Osteoblast (primary cell): Measurements from ENCODE around the gene CLDN5. TPM values are rescaled to one million over a fixed set of nuclear protein-coding genes. Genes with fewer than 3 reads are reported as not detected.

ENCODE experiments used
- DNase-seq: peaks from one replicate; pipeline ENCODE4 v3.0.0; 2011; ENCODE audit warnings: low spot score, mixed read lengths; ENCODE audit not compliant: insufficient read length; ENCODE audit errors: missing footprints
- H2AFZ ChIP-seq: 2 replicates; pipeline ENCODE4 v1.6.0; 2011; ENCODE audit warnings: mild to moderate bottlenecking, low read length
- H3K27ac ChIP-seq: 2 replicates; pipeline ENCODE4 v1.5.1; 2011; ENCODE audit warnings: mild to moderate bottlenecking, low read depth, low read length, moderate library complexity
- H3K27me3 ChIP-seq: 2 replicates; pipeline ENCODE4 v1.6.0; 2012; ENCODE audit warnings: mild to moderate bottlenecking, control low read depth, inconsistent platforms, low read length, moderate library complexity; ENCODE audit not compliant: insufficient read depth
- H3K36me3 ChIP-seq: 2 replicates; pipeline ENCODE4 v1.5.1; 2011; ENCODE audit warnings: mild to moderate bottlenecking, low read length, control low read depth, moderate library complexity; ENCODE audit not compliant: insufficient read depth
- H3K4me1 ChIP-seq: 2 replicates; pipeline ENCODE4 v1.5.1; 2011; ENCODE audit warnings: mild to moderate bottlenecking, low read length, control low read depth, moderate library complexity; ENCODE audit not compliant: insufficient read depth
- H3K4me2 ChIP-seq: 2 replicates; pipeline ENCODE4 v1.6.0; 2011; ENCODE audit warnings: mild to moderate bottlenecking, low read length; ENCODE audit not compliant: insufficient read depth
- H3K4me3 ChIP-seq: fragments of 200-600 bp; sonication (generic); 3 replicates; pipeline ENCODE4 v1.5.1; 2012; ENCODE audit warnings: mild to moderate bottlenecking, low read length, inconsistent platforms; ENCODE audit not compliant: insufficient read depth
- H3K79me2 ChIP-seq: 2 replicates; pipeline ENCODE4 v1.6.0; 2012; ENCODE audit warnings: mild to moderate bottlenecking, low read length, control low read depth, inconsistent platforms; ENCODE audit not compliant: insufficient read depth
- H3K9me3 ChIP-seq: 2 replicates; pipeline ENCODE4 v1.5.1; 2011; ENCODE audit warnings: low read depth, low read length, control low read depth
- H4K20me1 ChIP-seq: 2 replicates; pipeline ENCODE4 v1.6.0; 2012; ENCODE audit warnings: mild to moderate bottlenecking, low read length, control low read depth; ENCODE audit not compliant: insufficient read depth
- total RNA-seq: library from RNA; depleted of rRNA; stranded (reverse); fragments of >200 nt; gene quantifications from 2 replicates; pipeline ENCODE4 v1.2.3, GENCODE V29; 2012
- TF ChIP-seq, protein P1 (sequence below): IDR thresholded peaks from 2 replicates; pipeline ENCODE4 v1.5.1; 2011; ENCODE audit warnings: mild to moderate bottlenecking, low read depth, low read length, moderate library complexity; ENCODE audit errors: extremely low read depth

CLDN5 gene
- total RNA-seq, 1 donor: not detected

DNA sequence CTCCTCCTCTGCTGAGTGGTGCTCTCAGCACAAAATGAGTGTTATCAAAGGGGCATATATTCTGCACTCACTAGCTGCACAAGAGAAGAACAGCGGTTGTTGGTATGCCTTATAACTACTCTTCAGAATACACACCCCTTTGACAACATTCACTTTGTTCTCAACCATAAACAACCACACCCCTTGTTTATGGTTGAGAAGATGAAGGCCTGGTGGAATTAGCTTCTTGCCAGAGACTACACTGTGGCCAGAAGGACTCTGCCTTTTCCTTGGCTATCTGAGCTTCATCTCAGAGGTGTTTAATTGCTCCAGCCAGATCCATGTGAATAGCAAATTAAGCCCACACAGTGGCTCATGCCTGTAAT is 45.0 kb upstream of the CLDN5 start:
- no peak for DNase-seq
- no peaks in the 10 kb centered on the region for H3K36me3 ChIP-seq
- no peak overlapping the region for H3K4me3 ChIP-seq
- peaks cover 6% of the 10 kb centered on the region for H3K4me1 ChIP-seq
- no peaks in the 10 kb centered on the region for H3K9me3 ChIP-seq
- no peak overlapping the region for H2AFZ ChIP-seq
- H3K27ac ChIP-seq: no peak overlapping the region
- H3K27me3 ChIP-seq: peaks cover 8% of the 10 kb centered on the region
- TF ChIP-seq, protein P1, sequence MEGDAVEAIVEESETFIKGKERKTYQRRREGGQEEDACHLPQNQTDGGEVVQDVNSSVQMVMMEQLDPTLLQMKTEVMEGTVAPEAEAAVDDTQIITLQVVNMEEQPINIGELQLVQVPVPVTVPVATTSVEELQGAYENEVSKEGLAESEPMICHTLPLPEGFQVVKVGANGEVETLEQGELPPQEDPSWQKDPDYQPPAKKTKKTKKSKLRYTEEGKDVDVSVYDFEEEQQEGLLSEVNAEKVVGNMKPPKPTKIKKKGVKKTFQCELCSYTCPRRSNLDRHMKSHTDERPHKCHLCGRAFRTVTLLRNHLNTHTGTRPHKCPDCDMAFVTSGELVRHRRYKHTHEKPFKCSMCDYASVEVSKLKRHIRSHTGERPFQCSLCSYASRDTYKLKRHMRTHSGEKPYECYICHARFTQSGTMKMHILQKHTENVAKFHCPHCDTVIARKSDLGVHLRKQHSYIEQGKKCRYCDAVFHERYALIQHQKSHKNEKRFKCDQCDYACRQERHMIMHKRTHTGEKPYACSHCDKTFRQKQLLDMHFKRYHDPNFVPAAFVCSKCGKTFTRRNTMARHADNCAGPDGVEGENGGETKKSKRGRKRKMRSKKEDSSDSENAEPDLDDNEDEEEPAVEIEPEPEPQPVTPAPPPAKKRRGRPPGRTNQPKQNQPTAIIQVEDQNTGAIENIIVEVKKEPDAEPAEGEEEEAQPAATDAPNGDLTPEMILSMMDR: no peak
- no peak overlapping the region for H3K4me2 ChIP-seq
- H3K79me2 ChIP-seq: no peaks in the 10 kb centered on the region
- H4K20me1 ChIP-seq: no peaks in the 10 kb centered on the region

DNA sequence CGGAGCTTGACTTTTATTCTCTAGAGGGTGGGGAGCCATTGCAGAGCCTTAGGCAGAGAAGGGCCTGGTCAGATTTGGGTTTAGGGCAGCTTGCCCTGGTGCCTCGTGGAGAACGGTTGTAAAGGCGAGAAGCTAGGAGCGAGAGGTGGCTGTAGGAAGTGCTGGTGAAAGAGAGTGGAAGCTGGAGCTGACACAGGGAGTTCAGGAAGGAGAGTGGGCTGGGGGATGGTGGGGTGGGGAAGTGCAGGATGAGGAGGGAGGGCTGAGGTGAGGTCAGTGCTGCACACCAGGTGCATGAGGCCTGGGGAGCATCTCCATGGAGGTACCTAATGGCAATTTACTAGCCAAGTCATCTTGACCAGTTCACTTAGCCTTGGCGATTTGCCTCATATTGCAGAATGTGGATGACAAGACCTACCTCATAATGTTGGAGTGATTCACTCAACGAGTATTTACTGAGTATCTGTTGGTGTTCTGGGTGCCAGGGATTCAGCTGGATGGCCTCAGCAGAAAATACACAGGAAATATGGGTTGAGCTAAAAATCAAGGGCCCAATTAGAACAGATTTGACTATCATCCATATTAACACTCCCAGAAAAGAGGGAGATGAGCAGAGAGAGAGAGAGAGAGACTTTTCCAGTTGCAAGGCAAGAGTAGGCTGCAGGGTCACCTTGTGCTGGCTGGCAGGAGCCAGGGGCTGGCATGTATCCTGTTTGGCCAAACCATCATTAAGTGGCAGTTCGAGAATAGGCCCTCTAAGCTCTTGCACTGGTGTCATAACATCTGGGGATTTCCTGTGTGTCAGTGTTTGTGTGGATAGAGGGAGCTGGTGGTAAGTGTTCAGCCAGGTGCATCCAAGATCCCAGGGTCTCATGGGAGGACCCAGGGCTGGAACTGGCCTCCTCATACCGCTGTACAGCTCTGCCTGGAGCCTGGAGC is 44.4 kb upstream of the CLDN5 start:
- Histone ChIP-seq H3K27ac (no peak overlapping the region), H3K4me3 (no peak overlapping the region), H3K36me3 (no peaks in the 10 kb centered on the region), H2AFZ (no peak overlapping the region), H3K4me1 (peaks cover 6% of the 10 kb centered on the region), H3K4me2 (no peak overlapping the region), H3K79me2 (no peaks in the 10 kb centered on the region), H3K9me3 (no peaks in the 10 kb centered on the region), H4K20me1 (no peaks in the 10 kb centered on the region), H3K27me3 (peaks cover 8% of the 10 kb centered on the region)
- DNase-seq: peak; percentile 88
- TF ChIP-seq, protein P1: no peak

DNA sequence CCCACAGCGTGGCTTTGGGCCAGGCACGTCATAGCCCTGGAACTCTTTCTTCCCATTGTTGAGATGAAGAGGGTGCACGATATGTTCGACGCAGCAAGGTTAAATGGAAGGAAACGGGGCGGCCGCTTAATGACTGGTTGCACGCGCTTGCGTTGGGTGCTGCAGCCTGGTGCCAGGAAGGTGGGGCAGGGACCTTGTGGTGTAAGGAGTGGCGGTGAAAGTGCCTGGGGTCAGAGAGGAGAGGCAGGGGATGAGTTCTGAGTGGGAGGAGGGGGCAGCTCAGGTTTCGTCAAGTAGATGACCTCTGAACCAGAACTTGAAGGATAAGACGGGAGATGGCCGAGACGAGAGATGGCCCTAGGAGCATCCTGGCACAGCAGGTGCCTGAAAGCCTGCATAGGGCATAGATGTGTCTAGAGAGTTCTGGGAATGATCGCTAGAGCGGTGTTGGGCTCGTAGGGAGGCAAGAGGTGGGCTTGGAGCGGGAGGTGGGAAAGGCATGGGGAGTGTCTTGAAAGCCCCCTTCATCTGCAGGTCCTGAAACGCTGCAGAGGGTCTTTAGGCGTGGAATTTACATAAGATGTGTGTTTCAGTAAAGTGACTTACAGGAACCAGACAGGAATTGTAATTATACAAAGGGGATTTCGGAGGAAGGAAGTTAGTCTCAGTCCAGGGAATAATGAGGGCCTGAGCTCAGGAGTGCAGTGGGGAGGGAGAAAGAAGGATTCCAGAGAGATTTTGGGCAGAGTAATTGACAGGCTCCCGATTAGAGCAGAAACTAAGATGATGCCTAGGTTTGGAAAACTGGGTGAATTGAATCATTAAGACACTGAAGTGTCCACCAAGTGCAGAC is 43.2 kb upstream of the CLDN5 start:
- no peak overlapping the region for H2AFZ ChIP-seq
- no peak overlapping the region for H3K27ac ChIP-seq
- no peaks in the 10 kb centered on the region for H4K20me1 ChIP-seq
- no peaks in the 10 kb centered on the region for H3K36me3 ChIP-seq
- no peaks in the 10 kb centered on the region for H3K79me2 ChIP-seq
- peaks cover 14% of the 10 kb centered on the region for H3K27me3 ChIP-seq
- DNase-seq: no peak
- no peaks in the 10 kb centered on the region for H3K9me3 ChIP-seq
- H3K4me3 ChIP-seq: no peak overlapping the region
- peaks cover 6% of the 10 kb centered on the region for H3K4me1 ChIP-seq
- no peak overlapping the region for H3K4me2 ChIP-seq
- TF ChIP-seq, protein P1: no peak
